Measurements from ENCODE around the gene GAS2.

DNA sequence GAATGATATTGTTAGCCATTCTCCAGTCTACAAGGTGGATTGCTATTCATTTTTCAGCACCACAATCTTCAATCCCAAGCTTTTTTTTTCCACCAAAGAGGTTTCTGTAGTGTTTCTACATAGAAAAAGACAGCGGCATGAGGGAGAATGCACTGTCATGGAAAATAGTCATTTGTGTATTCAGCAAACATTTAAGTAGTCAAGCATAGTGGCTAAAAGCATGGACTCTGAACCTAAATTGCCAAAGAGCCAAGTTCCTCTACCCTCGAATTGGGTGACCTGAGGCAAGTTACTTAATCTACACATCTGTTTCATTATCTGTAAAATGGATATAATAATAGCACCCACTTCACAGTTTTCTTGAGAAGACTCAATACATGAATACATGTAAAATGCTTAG lies 14.2 kb downstream of the GAS2 start:
- TF ChIP-seq CTCF (conservative IDR thresholded peaks at IDR 0.05; ENCODE audit: low read depth, low read length) (no peak), CEBPB (IDR thresholded peaks at IDR 0.05; ENCODE audit: low read depth, low read length) (no peak), CHD1 (IDR thresholded peaks at IDR 0.05; ENCODE audit: low read depth, low read length) (no peak), RAD21 (IDR thresholded peaks at IDR 0.05; ENCODE audit: low read length) (no peak), MXI1 (IDR thresholded peaks at IDR 0.05; ENCODE audit: borderline replicate concordance, low read depth, low read length) (no peak), POLR2A (IDR thresholded peaks at IDR 0.05; ENCODE audit: low read depth, low read length) (no peak), RCOR1 (IDR thresholded peaks at IDR 0.05; ENCODE audit: insufficient replicate concordance, low read length) (no peak), SMC3 (IDR thresholded peaks at IDR 0.05; ENCODE audit: low read depth, low read length) (no peak), MAZ (IDR thresholded peaks at IDR 0.05; ENCODE audit: borderline replicate concordance, low read depth, low read length) (no peak), FOS (IDR thresholded peaks at IDR 0.05; ENCODE audit: low read depth, low read length) (no peak)
- TF ChIP-seq, protein P1, sequence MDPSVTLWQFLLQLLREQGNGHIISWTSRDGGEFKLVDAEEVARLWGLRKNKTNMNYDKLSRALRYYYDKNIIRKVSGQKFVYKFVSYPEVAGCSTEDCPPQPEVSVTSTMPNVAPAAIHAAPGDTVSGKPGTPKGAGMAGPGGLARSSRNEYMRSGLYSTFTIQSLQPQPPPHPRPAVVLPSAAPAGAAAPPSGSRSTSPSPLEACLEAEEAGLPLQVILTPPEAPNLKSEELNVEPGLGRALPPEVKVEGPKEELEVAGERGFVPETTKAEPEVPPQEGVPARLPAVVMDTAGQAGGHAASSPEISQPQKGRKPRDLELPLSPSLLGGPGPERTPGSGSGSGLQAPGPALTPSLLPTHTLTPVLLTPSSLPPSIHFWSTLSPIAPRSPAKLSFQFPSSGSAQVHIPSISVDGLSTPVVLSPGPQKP (IDR thresholded peaks at IDR 0.05; ENCODE audit: borderline replicate concordance, low read depth, low read length) = no peak

Data from IMR-90 (cell line).